ENCODE measurements around the gene SRGAP1.

DNA sequence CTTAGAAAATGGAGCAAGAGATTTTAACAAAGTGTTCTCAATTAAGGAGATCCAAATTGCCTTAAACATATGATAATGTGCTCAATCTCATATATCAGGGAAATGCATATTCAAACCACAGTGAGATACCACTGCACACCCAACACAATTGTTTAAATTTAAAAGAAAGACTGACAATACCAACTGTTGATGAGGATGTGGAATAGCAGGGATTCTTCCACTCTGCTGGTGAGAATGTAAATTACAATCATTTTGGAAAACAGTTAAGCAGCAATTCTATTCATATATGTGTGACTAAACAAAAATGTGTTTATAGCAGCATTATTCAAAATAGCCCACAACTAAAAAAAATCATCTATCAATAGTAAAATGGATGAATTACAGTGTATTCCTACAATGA is 233.4 kb downstream of the SRGAP1 start:
- TF ChIP-seq, protein P1, sequence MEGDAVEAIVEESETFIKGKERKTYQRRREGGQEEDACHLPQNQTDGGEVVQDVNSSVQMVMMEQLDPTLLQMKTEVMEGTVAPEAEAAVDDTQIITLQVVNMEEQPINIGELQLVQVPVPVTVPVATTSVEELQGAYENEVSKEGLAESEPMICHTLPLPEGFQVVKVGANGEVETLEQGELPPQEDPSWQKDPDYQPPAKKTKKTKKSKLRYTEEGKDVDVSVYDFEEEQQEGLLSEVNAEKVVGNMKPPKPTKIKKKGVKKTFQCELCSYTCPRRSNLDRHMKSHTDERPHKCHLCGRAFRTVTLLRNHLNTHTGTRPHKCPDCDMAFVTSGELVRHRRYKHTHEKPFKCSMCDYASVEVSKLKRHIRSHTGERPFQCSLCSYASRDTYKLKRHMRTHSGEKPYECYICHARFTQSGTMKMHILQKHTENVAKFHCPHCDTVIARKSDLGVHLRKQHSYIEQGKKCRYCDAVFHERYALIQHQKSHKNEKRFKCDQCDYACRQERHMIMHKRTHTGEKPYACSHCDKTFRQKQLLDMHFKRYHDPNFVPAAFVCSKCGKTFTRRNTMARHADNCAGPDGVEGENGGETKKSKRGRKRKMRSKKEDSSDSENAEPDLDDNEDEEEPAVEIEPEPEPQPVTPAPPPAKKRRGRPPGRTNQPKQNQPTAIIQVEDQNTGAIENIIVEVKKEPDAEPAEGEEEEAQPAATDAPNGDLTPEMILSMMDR (IDR thresholded peaks at IDR 0.05; ENCODE audit: low read length) = peak; percentile 26
- no peak for TF ChIP-seq EZH2 (optimal IDR thresholded peaks at IDR 0.05; ENCODE audit: low read depth, low read length)
- TF ChIP-seq EZH2phosphoT487 (IDR thresholded peaks at IDR 0.05; ENCODE audit: low read length) = no peak
